IMR-90 (cell line): Measurements from ENCODE around the gene ALDH1B1. TPM values are rescaled to one million over a fixed set of nuclear protein-coding genes. Genes with fewer than 3 reads are reported as not detected.

Experiments
- ATAC-seq: fragments of 200-7000 bp; cut with Tn5 transposase; 2 replicates; pipeline ENCODE4 v1.9.1; 2020; ENCODE audit warnings: low read depth, mild to moderate bottlenecking, moderate library complexity
- BruUV-seq: library from RNA; stranded (reverse); fragments of 400-500 nt; replicated peaks from 2 replicates; lab custom pipeline; 2021; lab: Mats Ljungman, UMichigan
- CTCF ChIA-PET: fragments of 300-600 bp; formaldehyde crosslinking; extraction: SDS; loops from one replicate; lab custom pipeline; 2021; ENCODE audit warnings: antibody characterized with exemption; lab: Yijun Ruan, JAX
- POLR2A ChIA-PET: fragments of 300-600 bp; sonication (Branson Sonifier 250); formaldehyde crosslinking; loops from one replicate; lab custom pipeline; 2022; ENCODE audit warnings: antibody characterized with exemption; ENCODE audit not compliant: unreplicated experiment; lab: Charles Lee
- DNase-seq: peaks from one replicate; pipeline ENCODE4 v3.0.0; 2013
- H2AFZ ChIP-seq: replicated peaks from 2 replicates; pipeline ENCODE3; 2013; ENCODE audit warnings: low read length, mild to moderate bottlenecking; ENCODE audit not compliant: poor library complexity
- H2AK5ac ChIP-seq: 2 replicates; pipeline ENCODE4 v1.6.1; 2013; ENCODE audit warnings: low read depth, low read length, inconsistent platforms
- H2AK9ac ChIP-seq: replicated peaks from 2 replicates; pipeline ENCODE3; 2013; ENCODE audit warnings: mild to moderate bottlenecking, low read depth, low read length, moderate library complexity; ENCODE audit not compliant: poor library complexity
- H2BK120ac ChIP-seq: 2 replicates; pipeline ENCODE4 v1.6.1; 2013; ENCODE audit warnings: low read depth, low read length, inconsistent platforms
- H2BK15ac ChIP-seq: 3 replicates; pipeline ENCODE4 v1.6.1; 2013; ENCODE audit warnings: low read depth, low read length, inconsistent platforms
- H2BK20ac ChIP-seq: 2 replicates; pipeline ENCODE4 v1.6.1; 2013; ENCODE audit warnings: low read depth, mild to moderate bottlenecking, inconsistent platforms, low read length, moderate library complexity
- H2BK5ac ChIP-seq: 2 replicates; pipeline ENCODE4 v1.6.1; 2013; ENCODE audit warnings: mild to moderate bottlenecking, low read depth, low read length, inconsistent platforms; ENCODE audit not compliant: poor library complexity, severe bottlenecking
- H3K14ac ChIP-seq: replicated peaks from 2 replicates; pipeline ENCODE4 v1.6.1; 2013; ENCODE audit warnings: low read depth, low read length, inconsistent platforms
- H3K18ac ChIP-seq: 2 replicates; pipeline ENCODE4 v1.6.1; 2013; ENCODE audit warnings: low read depth, low read length, control low read depth
- H3K23ac ChIP-seq: 2 replicates; pipeline ENCODE4 v1.6.1; 2013; ENCODE audit warnings: low read depth, low read length, inconsistent platforms
- H3K27ac ChIP-seq: 2 replicates; pipeline ENCODE4 v1.5.1; 2013; ENCODE audit warnings: mild to moderate bottlenecking, control low read depth, low read length; ENCODE audit not compliant: insufficient read depth
- H3K27me3 ChIP-seq: 2 replicates; pipeline ENCODE4 v1.6.1; 2013; ENCODE audit warnings: low read length; ENCODE audit not compliant: control insufficient read depth, insufficient read depth
- H3K36me3 ChIP-seq: 2 replicates; pipeline ENCODE4 v1.6.1; 2013; ENCODE audit warnings: low read length, mixed read lengths; ENCODE audit not compliant: control insufficient read depth, insufficient read depth
- H3K4ac ChIP-seq: 2 replicates; pipeline ENCODE4 v1.6.1; 2013; ENCODE audit warnings: low read depth, low read length, inconsistent platforms
- H3K4me1 ChIP-seq: 2 replicates; pipeline ENCODE4 v1.6.1; 2013; ENCODE audit warnings: low read length, mixed read lengths; ENCODE audit not compliant: control insufficient read depth, insufficient read depth
- H3K4me2 ChIP-seq: 2 replicates; pipeline ENCODE4 v1.6.1; 2013; ENCODE audit warnings: low read depth, mild to moderate bottlenecking, control low read depth, low read length, moderate library complexity
- H3K4me3 ChIP-seq: 2 replicates; pipeline ENCODE4 v1.5.1; 2013; ENCODE audit warnings: low read depth, mild to moderate bottlenecking, control low read depth, low read length, moderate library complexity; ENCODE audit not compliant: insufficient read depth
- H3K56ac ChIP-seq: 2 replicates; pipeline ENCODE4 v1.6.1; 2013; ENCODE audit warnings: low read length, inconsistent platforms; ENCODE audit not compliant: insufficient read depth; ENCODE audit errors: extremely low read depth
- H3K79me1 ChIP-seq, 2 experiments: 2 replicates each; pipeline ENCODE4 v1.6.1; 2013; ENCODE audit warnings: low read length in 2 of 2, inconsistent platforms in 1 of 2, low read depth in 1 of 2
- H3K9ac ChIP-seq: 2 replicates; pipeline ENCODE4 v1.6.1; 2013; ENCODE audit warnings: low read depth, low read length, control low read depth
- H3K9me1 ChIP-seq: 2 replicates; pipeline ENCODE4 v1.6.1; 2013; ENCODE audit warnings: low read length, inconsistent platforms; ENCODE audit not compliant: insufficient read depth
- H3K9me3 ChIP-seq: 2 replicates; pipeline ENCODE4 v1.6.1; 2013; ENCODE audit warnings: low read length; ENCODE audit not compliant: control insufficient read depth, insufficient read depth
- H4K20me1 ChIP-seq: 2 replicates; pipeline ENCODE4 v1.6.1; 2013; ENCODE audit warnings: low read length, inconsistent platforms; ENCODE audit not compliant: insufficient read depth
- H4K5ac ChIP-seq: 2 replicates; pipeline ENCODE4 v1.6.1; 2013; ENCODE audit warnings: mild to moderate bottlenecking, low read depth, low read length, control low read depth
- H4K8ac ChIP-seq, 2 experiments: 2 replicates each; pipeline ENCODE4 v1.6.1; 2013; ENCODE audit warnings: low read depth in 2 of 2, low read length in 2 of 2, control low read depth in 1 of 2, inconsistent platforms in 1 of 2
- H4K91ac ChIP-seq: 2 replicates; pipeline ENCODE4 v1.6.1; 2013; ENCODE audit warnings: low read depth, low read length, inconsistent platforms; ENCODE audit not compliant: insufficient read depth
- BHLHE40 ChIP-seq: fragments of 150-350 bp; IDR thresholded peaks from 2 replicates; pipeline ENCODE4 v1.6.1; 2016; ENCODE audit warnings: mild to moderate bottlenecking, low read depth, low read length
- CEBPB ChIP-seq: IDR thresholded peaks from 2 replicates; pipeline ENCODE4 v1.6.1; 2012; ENCODE audit warnings: low read depth, low read length, improper control_type of control experiment
- CHD1 ChIP-seq: IDR thresholded peaks from 2 replicates; pipeline ENCODE4 v1.6.1; 2012; ENCODE audit warnings: low read depth, low read length, improper control_type of control experiment
- CTCF ChIP-seq: conservative IDR thresholded peaks from 2 replicates; pipeline ENCODE4 v1.5.1; 2012; ENCODE audit warnings: mild to moderate bottlenecking, low read depth, low read length, improper control_type of control experiment
- ELK1 ChIP-seq: fragments of 150-350 bp; IDR thresholded peaks from 2 replicates; pipeline ENCODE4 v1.6.1; 2016; ENCODE audit warnings: low read depth, mild to moderate bottlenecking, low read length, moderate library complexity, borderline replicate concordance
- FOS ChIP-seq: fragments of 150-350 bp; IDR thresholded peaks from 2 replicates; pipeline ENCODE4 v1.6.1; 2016; ENCODE audit warnings: low read depth, low read length
- MAFK ChIP-seq: IDR thresholded peaks from 2 replicates; pipeline ENCODE4 v1.6.1; 2012; ENCODE audit warnings: low read depth, low read length, improper control_type of control experiment
- MAZ ChIP-seq: IDR thresholded peaks from 2 replicates; pipeline ENCODE4 v1.6.1; 2012; ENCODE audit warnings: low read depth, mild to moderate bottlenecking, low read length, improper control_type of control experiment, moderate library complexity, borderline replicate concordance
- MXI1 ChIP-seq: IDR thresholded peaks from 2 replicates; pipeline ENCODE4 v1.6.1; 2012; ENCODE audit warnings: low read depth, mild to moderate bottlenecking, low read length, moderate library complexity, borderline replicate concordance
- NFE2L2 ChIP-seq: fragments of 150-350 bp; IDR thresholded peaks from 2 replicates; pipeline ENCODE4 v1.6.1; 2016; ENCODE audit warnings: low read depth, mild to moderate bottlenecking, low read length
- POLR2A ChIP-seq: IDR thresholded peaks from 2 replicates; pipeline ENCODE4 v1.6.1; 2012; ENCODE audit warnings: mild to moderate bottlenecking, low read depth, low read length
- RAD21 ChIP-seq: IDR thresholded peaks from 2 replicates; pipeline ENCODE4 v1.6.1; 2012; ENCODE audit warnings: low read length, improper control_type of control experiment
- RCOR1 ChIP-seq: IDR thresholded peaks from 2 replicates; pipeline ENCODE4 v1.6.1; 2012; ENCODE audit warnings: mild to moderate bottlenecking, low read length, improper control_type of control experiment; ENCODE audit not compliant: insufficient replicate concordance
- RFX5 ChIP-seq: IDR thresholded peaks from 2 replicates; pipeline ENCODE4 v1.8.0; 2012; ENCODE audit warnings: low read depth, mild to moderate bottlenecking, low read length, moderate library complexity
- SMC3 ChIP-seq: fragments of 150-350 bp; IDR thresholded peaks from 2 replicates; pipeline ENCODE4 v1.6.1; 2016; ENCODE audit warnings: low read depth, mild to moderate bottlenecking, antibody characterized with exemption, low read length, moderate library complexity
- USF2 ChIP-seq: fragments of 150-350 bp; IDR thresholded peaks from 2 replicates; pipeline ENCODE4 v1.6.1; 2017; ENCODE audit warnings: mild to moderate bottlenecking, antibody characterized with exemption, low read length, low read depth
- WGBS, 2 experiments: methylation state at CpG; one replicate each; pipeline versions ENCODE4 v1.1.5 to v1.1.7; 2013; ENCODE audit warnings: missing lambda C conversion rate in 2 of 2; ENCODE audit not compliant: insufficient read length in 1 of 2; ENCODE audit errors: extremely low coverage in 2 of 2; 5-methylcytosine and 5-hydroxymethylcytosine counted together
- dilution Hi-C: fragments of 300-500 bp; cut with HindIII; formaldehyde crosslinking; loops from one replicate; pipeline ENCODE4 v1.14.3; 2018; ENCODE audit warnings: low sequenced_read_pairs; ENCODE audit not compliant: unreplicated experiment
- in situ Hi-C: fragments of 300-500 bp; cut with MboI; formaldehyde crosslinking; loops from 3 replicates; pipeline ENCODE4 v1.14.3; 2019; ENCODE audit warnings: low sequenced_read_pairs, inconsistent platforms, mixed read lengths
- intact Hi-C: fragments of 100-400 bp; cut with micrococcal nuclease; formaldehyde crosslinking; loops from 2 replicates; pipeline ENCODE4 v1.10.0; 2022
- polyA plus RNA-seq, 3 experiments: library from polyadenylated mRNA; depleted of rRNA; stranded (reverse); fragments of >200 nt; gene quantifications; 2 replicates each; pipeline ENCODE4 v1.2.3, GENCODE V29; 2012; ENCODE audit warnings: low replicate concordance in 1 of 3
- total RNA-seq: library from RNA; depleted of rRNA; stranded (reverse); fragments of >200 nt; gene quantifications from 2 replicates; pipeline ENCODE4 v1.2.3, GENCODE V29; 2012

The ALDH1B1 gene
- total and polyA plus RNA-seq, 2 of the 4 experiments (the other 2 are of a cell fraction), result 29.6 to 37.6 TPM

GRCh38 chr9:38343037-38343436 is 49.5 kb upstream of the ALDH1B1 start:
- dilution Hi-C loops (no loop called here), intact Hi-C loops (no loop called here), in situ Hi-C loops (no loop called here)
- no peak overlapping the region for H4K91ac ChIP-seq
- H4K5ac ChIP-seq, result no peak overlapping the region
- no peak overlapping the region for H2BK20ac ChIP-seq
- H3K27ac ChIP-seq, result no peak overlapping the region
- peaks cover 50% of the 10 kb centered on the region for H3K27me3 ChIP-seq
- H3K79me1 ChIP-seq, result no peaks in the 10 kb centered on the region
- ChIA-PET CTCF (interaction anchor here (1.1 kb wide), 1 partner anchor 8 kb away, joined by 3 read pairs; no protein-coding TSS in a partner anchor), POLR2A (no interaction called here)
- H2AK9ac ChIP-seq, result no peak overlapping the region
- H2BK15ac ChIP-seq, result no peak overlapping the region
- H2AFZ ChIP-seq, result no peak overlapping the region
- DNase-seq (no peak), ATAC-seq (no peak)
- no peak overlapping the region for H3K9ac ChIP-seq
- H4K20me1 ChIP-seq, result no peaks in the 10 kb centered on the region
- H3K4me3 ChIP-seq, result no peak overlapping the region
- TF ChIP-seq RFX5, result no peak
- TF ChIP-seq FOS, result no peak
- TF ChIP-seq MAZ, result no peak
- no peak for TF ChIP-seq NFE2L2
- TF ChIP-seq CEBPB, result no peak
- no peak for TF ChIP-seq RAD21
- TF ChIP-seq POLR2A, result no peak
- TF ChIP-seq SMC3, result no peak
- no peak for TF ChIP-seq MAFK
- no peak for TF ChIP-seq RCOR1
- TF ChIP-seq ELK1, result no peak
- no peak for TF ChIP-seq BHLHE40
- no peak for TF ChIP-seq CHD1
- TF ChIP-seq MXI1, result no peak
- TF ChIP-seq CTCF, result no peak
- no peak for TF ChIP-seq USF2
- no peak overlapping the region for H4K8ac ChIP-seq
- H2BK5ac ChIP-seq, result no peak overlapping the region
- no peaks in the 10 kb centered on the region for H3K36me3 ChIP-seq
- no peaks in the 10 kb centered on the region for H3K9me1 ChIP-seq
- no CpG with 5 or more reads among the region's 3 CpGs for WGBS, 2 experiments
- no peak overlapping the region for H2BK120ac ChIP-seq
- no peak overlapping the region for H2AK5ac ChIP-seq
- no peak overlapping the region for H3K14ac ChIP-seq
- no peak overlapping the region for H3K23ac ChIP-seq
- no peaks in the 10 kb centered on the region for H3K9me3 ChIP-seq
- H3K18ac ChIP-seq, result no peak overlapping the region
- no peak overlapping the region for H3K56ac ChIP-seq
- no peak overlapping the region for H3K4me2 ChIP-seq
- no peak overlapping the region for H3K4ac ChIP-seq
- peaks cover 5% of the 10 kb centered on the region; the same call in 1 of the 2 replicates for H3K4me1 ChIP-seq
- no TSS peak for BruUV-seq
